Liver (tissue), 3 donors: Measurements from ENCODE around the gene SH3RF3.

Experiments used
- GABPA ChIP-seq, 2 donors: IDR thresholded peaks in 1 of 2; conservative IDR thresholded peaks in 1 of 2; 2 replicates each; pipeline ENCODE4 v1.6.1; 2016; ENCODE audit warnings: antibody characterized with exemption in 2 of 2, mild to moderate bottlenecking in 1 of 2, moderate library complexity in 1 of 2
- NR2F2 ChIP-seq: IDR thresholded peaks from 2 replicates; pipeline ENCODE4 v1.6.1; 2016; ENCODE audit warnings: antibody characterized with exemption
- RAD21 ChIP-seq, 2 donors: IDR thresholded peaks; 2 replicates each; pipeline ENCODE4 v1.6.1; 2016; ENCODE audit warnings: antibody characterized with exemption in 2 of 2, mild to moderate bottlenecking in 2 of 2
- RXRA ChIP-seq, 2 donors: IDR thresholded peaks; 2 replicates each; pipeline ENCODE4 v1.6.1; 2017 to 2018; ENCODE audit warnings: antibody characterized with exemption in 2 of 2, mild to moderate bottlenecking in 1 of 2
- SP1 ChIP-seq: IDR thresholded peaks from 2 replicates; pipeline ENCODE4 v1.6.1; 2018; ENCODE audit warnings: antibody characterized with exemption, mild to moderate bottlenecking
- TAF1 ChIP-seq: conservative IDR thresholded peaks from 2 replicates; pipeline ENCODE4 v1.6.1; 2016; ENCODE audit warnings: antibody characterized with exemption, mild to moderate bottlenecking
- YY1 ChIP-seq: IDR thresholded peaks from 2 replicates; pipeline ENCODE4 v1.6.1; 2016; ENCODE audit warnings: antibody characterized with exemption, mild to moderate bottlenecking
- TF ChIP-seq, protein P1 (sequence below): fragments of 150-350 bp; IDR thresholded peaks from 2 replicates; pipeline ENCODE4 v1.5.1; 2017; ENCODE audit warnings: improper control_type of control experiment, low read depth, low read length; ENCODE audit not compliant: missing input control
- TF ChIP-seq, protein P2 (sequence below): IDR thresholded peaks from 2 replicates; pipeline ENCODE4 v1.6.1; 2016; ENCODE audit warnings: antibody characterized with exemption, mild to moderate bottlenecking
- TF ChIP-seq, protein P3 (sequence below): IDR thresholded peaks from 2 replicates; pipeline ENCODE4 v1.6.1; 2016; ENCODE audit warnings: antibody characterized with exemption
- TF ChIP-seq, protein P4 (sequence below): IDR thresholded peaks from 2 replicates; pipeline ENCODE4 v1.6.1; 2016; ENCODE audit warnings: antibody characterized with exemption
- donor health status: healthy.
- donor health status: healthy.

DNA sequence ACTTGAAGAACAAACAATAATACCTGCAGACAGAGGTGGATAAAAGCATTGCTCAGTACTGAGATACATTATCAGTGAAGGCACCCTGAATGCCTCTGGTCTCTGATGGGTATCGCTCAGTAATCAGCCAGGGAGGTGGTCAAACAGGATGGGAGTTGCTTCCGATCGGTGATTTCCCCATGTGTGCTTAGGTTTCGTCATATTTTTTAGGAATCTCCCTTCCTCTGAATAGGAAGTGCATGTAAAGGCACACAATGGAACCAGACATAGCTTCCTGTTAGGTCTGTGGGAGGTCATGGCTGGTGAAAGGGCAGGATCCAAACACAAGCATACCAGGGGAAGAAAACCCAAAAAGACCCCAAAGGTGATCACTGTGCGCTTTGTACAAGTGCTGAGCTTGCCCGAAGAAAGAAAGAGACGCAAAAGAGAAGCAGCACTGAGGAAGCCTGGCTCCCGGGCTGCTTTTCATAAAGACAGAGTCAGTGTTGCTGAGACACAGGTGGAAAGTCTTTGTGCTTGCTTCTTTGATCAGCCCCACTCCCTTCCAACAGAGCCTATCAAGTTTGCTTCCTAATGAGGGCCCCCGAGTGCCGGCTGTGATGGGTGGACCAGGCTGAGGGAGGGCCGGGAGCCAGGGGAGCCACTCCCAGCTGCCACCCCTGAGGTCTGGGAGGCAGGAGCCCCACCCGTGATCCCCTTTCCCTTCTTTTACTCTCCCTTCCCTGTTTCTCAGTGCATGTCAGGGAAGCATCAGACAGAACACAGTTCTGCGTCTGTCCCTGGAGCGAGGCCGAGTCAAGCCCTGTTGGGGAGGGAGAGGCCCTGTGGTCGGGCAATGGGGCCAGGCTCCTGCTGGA is 138.2 kb downstream of the SH3RF3 start:
- TF ChIP-seq, protein P1, sequence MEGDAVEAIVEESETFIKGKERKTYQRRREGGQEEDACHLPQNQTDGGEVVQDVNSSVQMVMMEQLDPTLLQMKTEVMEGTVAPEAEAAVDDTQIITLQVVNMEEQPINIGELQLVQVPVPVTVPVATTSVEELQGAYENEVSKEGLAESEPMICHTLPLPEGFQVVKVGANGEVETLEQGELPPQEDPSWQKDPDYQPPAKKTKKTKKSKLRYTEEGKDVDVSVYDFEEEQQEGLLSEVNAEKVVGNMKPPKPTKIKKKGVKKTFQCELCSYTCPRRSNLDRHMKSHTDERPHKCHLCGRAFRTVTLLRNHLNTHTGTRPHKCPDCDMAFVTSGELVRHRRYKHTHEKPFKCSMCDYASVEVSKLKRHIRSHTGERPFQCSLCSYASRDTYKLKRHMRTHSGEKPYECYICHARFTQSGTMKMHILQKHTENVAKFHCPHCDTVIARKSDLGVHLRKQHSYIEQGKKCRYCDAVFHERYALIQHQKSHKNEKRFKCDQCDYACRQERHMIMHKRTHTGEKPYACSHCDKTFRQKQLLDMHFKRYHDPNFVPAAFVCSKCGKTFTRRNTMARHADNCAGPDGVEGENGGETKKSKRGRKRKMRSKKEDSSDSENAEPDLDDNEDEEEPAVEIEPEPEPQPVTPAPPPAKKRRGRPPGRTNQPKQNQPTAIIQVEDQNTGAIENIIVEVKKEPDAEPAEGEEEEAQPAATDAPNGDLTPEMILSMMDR, result no peak
- TF ChIP-seq GABPA (IDR thresholded peaks at IDR 0.05 in 1 of 2, conservative IDR thresholded peaks at IDR 0.05 in 1 of 2) (no peak), RAD21 (IDR thresholded peaks at IDR 0.05) (peak in 1 of 2 donors; percentile 35), SP1 (peak; percentile 9), YY1 (no peak), NR2F2 (peak; percentile 90), RXRA (IDR thresholded peaks at IDR 0.05) (no peak), TAF1 (no peak)
- TF ChIP-seq, protein P2, sequence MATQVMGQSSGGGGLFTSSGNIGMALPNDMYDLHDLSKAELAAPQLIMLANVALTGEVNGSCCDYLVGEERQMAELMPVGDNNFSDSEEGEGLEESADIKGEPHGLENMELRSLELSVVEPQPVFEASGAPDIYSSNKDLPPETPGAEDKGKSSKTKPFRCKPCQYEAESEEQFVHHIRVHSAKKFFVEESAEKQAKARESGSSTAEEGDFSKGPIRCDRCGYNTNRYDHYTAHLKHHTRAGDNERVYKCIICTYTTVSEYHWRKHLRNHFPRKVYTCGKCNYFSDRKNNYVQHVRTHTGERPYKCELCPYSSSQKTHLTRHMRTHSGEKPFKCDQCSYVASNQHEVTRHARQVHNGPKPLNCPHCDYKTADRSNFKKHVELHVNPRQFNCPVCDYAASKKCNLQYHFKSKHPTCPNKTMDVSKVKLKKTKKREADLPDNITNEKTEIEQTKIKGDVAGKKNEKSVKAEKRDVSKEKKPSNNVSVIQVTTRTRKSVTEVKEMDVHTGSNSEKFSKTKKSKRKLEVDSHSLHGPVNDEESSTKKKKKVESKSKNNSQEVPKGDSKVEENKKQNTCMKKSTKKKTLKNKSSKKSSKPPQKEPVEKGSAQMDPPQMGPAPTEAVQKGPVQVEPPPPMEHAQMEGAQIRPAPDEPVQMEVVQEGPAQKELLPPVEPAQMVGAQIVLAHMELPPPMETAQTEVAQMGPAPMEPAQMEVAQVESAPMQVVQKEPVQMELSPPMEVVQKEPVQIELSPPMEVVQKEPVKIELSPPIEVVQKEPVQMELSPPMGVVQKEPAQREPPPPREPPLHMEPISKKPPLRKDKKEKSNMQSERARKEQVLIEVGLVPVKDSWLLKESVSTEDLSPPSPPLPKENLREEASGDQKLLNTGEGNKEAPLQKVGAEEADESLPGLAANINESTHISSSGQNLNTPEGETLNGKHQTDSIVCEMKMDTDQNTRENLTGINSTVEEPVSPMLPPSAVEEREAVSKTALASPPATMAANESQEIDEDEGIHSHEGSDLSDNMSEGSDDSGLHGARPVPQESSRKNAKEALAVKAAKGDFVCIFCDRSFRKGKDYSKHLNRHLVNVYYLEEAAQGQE, result no peak
- TF ChIP-seq, protein P3, sequence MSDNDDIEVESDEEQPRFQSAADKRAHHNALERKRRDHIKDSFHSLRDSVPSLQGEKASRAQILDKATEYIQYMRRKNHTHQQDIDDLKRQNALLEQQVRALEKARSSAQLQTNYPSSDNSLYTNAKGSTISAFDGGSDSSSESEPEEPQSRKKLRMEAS, result no peak
- TF ChIP-seq, protein P4, sequence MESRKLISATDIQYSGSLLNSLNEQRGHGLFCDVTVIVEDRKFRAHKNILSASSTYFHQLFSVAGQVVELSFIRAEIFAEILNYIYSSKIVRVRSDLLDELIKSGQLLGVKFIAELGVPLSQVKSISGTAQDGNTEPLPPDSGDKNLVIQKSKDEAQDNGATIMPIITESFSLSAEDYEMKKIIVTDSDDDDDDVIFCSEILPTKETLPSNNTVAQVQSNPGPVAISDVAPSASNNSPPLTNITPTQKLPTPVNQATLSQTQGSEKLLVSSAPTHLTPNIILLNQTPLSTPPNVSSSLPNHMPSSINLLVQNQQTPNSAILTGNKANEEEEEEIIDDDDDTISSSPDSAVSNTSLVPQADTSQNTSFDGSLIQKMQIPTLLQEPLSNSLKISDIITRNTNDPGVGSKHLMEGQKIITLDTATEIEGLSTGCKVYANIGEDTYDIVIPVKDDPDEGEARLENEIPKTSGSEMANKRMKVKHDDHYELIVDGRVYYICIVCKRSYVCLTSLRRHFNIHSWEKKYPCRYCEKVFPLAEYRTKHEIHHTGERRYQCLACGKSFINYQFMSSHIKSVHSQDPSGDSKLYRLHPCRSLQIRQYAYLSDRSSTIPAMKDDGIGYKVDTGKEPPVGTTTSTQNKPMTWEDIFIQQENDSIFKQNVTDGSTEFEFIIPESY, result no peak
